H9 (cell line): Measurements from ENCODE around the gene CCDC92B. TPM values are rescaled to one million over a fixed set of nuclear protein-coding genes. Genes with fewer than 3 reads are reported as not detected.

Source experiments
- DNase-seq: peaks from one replicate; pipeline ENCODE4 v3.0.0-alpha.2; 2017
- H2AFZ ChIP-seq: one replicate; pipeline ENCODE4 v1.6.1; 2013; ENCODE audit warnings: mild to moderate bottlenecking, low read length, control low read depth, moderate library complexity
- H2AK5ac ChIP-seq: 2 replicates; pipeline ENCODE4 v1.6.1; 2013; ENCODE audit warnings: low read length, control low read depth, mixed read lengths; ENCODE audit not compliant: insufficient read length
- H2BK120ac ChIP-seq: one replicate; pipeline ENCODE4 v1.6.1; 2013; ENCODE audit warnings: low read depth, mild to moderate bottlenecking, low read length, control low read depth, inconsistent platforms; ENCODE audit not compliant: poor library complexity, severe bottlenecking
- H2BK12ac ChIP-seq: 2 replicates; pipeline ENCODE4 v1.6.1; 2013; ENCODE audit warnings: low read length, control low read depth, mixed read lengths, low read depth; ENCODE audit not compliant: insufficient read length
- H2BK15ac ChIP-seq: 2 replicates; pipeline ENCODE4 v1.6.1; 2013; ENCODE audit warnings: low read depth, low read length, control low read depth
- H2BK20ac ChIP-seq: one replicate; pipeline ENCODE4 v1.6.1; 2013; ENCODE audit warnings: low read depth, mild to moderate bottlenecking, low read length, control low read depth, inconsistent platforms; ENCODE audit not compliant: poor library complexity, severe bottlenecking
- H2BK5ac ChIP-seq: 2 replicates; pipeline ENCODE4 v1.6.1; 2013; ENCODE audit warnings: low read length, control low read depth, mixed read lengths; ENCODE audit not compliant: insufficient read length
- H3K14ac ChIP-seq: 2 replicates; pipeline ENCODE4 v1.6.1; 2013; ENCODE audit warnings: low read length, control low read depth; ENCODE audit not compliant: insufficient read depth
- H3K18ac ChIP-seq: 2 replicates; pipeline ENCODE4 v1.6.1; 2013; ENCODE audit warnings: low read depth, mild to moderate bottlenecking, mixed read lengths, low read length, control low read depth; ENCODE audit not compliant: insufficient read length
- H3K23ac ChIP-seq: 2 replicates; pipeline ENCODE4 v1.6.1; 2013; ENCODE audit warnings: low read length, control low read depth, mixed read lengths, low read depth; ENCODE audit not compliant: insufficient read length
- H3K23me2 ChIP-seq: 2 replicates; pipeline ENCODE4 v1.6.1; 2013; ENCODE audit warnings: low read depth, mild to moderate bottlenecking, mixed read lengths, low read length, control low read depth; ENCODE audit not compliant: insufficient read length, poor library complexity, severe bottlenecking
- H3K27ac ChIP-seq: 2 replicates; pipeline ENCODE4 v1.5.1; 2013; ENCODE audit warnings: low read length, control low read depth, mixed read lengths, low read depth; ENCODE audit not compliant: insufficient read length
- H3K27me3 ChIP-seq: 2 replicates; pipeline ENCODE4 v1.6.1; 2013; ENCODE audit warnings: low read length, control low read depth, inconsistent platforms; ENCODE audit not compliant: insufficient read depth
- H3K4ac ChIP-seq: 2 replicates; pipeline ENCODE4 v1.6.1; 2013; ENCODE audit warnings: low read depth, mild to moderate bottlenecking, control low read depth, inconsistent platforms, low read length, moderate library complexity
- H3K4me1 ChIP-seq: 2 replicates; pipeline ENCODE4 v1.6.1; 2013; ENCODE audit warnings: low read length, control low read depth, inconsistent platforms; ENCODE audit not compliant: insufficient read depth
- H3K4me2 ChIP-seq: 2 replicates; pipeline ENCODE4 v1.6.1; 2013; ENCODE audit warnings: low read length, control low read depth, mixed read lengths; ENCODE audit not compliant: insufficient read length, insufficient read depth
- H3K56ac ChIP-seq: 2 replicates; pipeline ENCODE4 v1.6.1; 2013; ENCODE audit warnings: low read depth, mild to moderate bottlenecking, mixed read lengths, low read length, control low read depth; ENCODE audit not compliant: insufficient read length
- H3K79me1 ChIP-seq: 2 replicates; pipeline ENCODE4 v1.6.1; 2013; ENCODE audit warnings: low read depth, mild to moderate bottlenecking, moderate library complexity, low read length, control low read depth, inconsistent platforms; ENCODE audit not compliant: insufficient read depth, poor library complexity, severe bottlenecking
- H3K79me2 ChIP-seq: 2 replicates; pipeline ENCODE4 v1.6.1; 2013; ENCODE audit warnings: low read length, control low read depth, inconsistent platforms; ENCODE audit not compliant: insufficient read depth
- H3K9ac ChIP-seq: 2 replicates; pipeline ENCODE4 v1.6.1; 2013; ENCODE audit warnings: low read length, control low read depth, mixed read lengths; ENCODE audit not compliant: insufficient read length; ENCODE audit errors: extremely low read depth
- H3K9me3 ChIP-seq: one replicate; pipeline ENCODE4 v1.6.1; 2013; ENCODE audit warnings: low read depth, low read length, inconsistent platforms; ENCODE audit not compliant: control insufficient read depth
- H3T11ph ChIP-seq: one replicate; pipeline ENCODE4 v1.6.1; 2013; ENCODE audit warnings: mild to moderate bottlenecking, low read length, control low read depth, inconsistent platforms
- H4K20me1 ChIP-seq: one replicate; pipeline ENCODE4 v1.6.1; 2013; ENCODE audit not compliant: control insufficient read depth, insufficient read length, insufficient read depth
- H4K5ac ChIP-seq: 2 replicates; pipeline ENCODE4 v1.6.1; 2013; ENCODE audit warnings: low read depth, mild to moderate bottlenecking, mixed read lengths, low read length, control low read depth; ENCODE audit not compliant: insufficient read length
- H4K8ac ChIP-seq: replicated peaks from 2 replicates; pipeline ENCODE4 v1.6.1; 2013; ENCODE audit warnings: low read length, control low read depth, mixed read lengths, low read depth; ENCODE audit not compliant: insufficient read length
- H4K91ac ChIP-seq: 2 replicates; pipeline ENCODE4 v1.6.1; 2013; ENCODE audit warnings: low read depth, mild to moderate bottlenecking, moderate library complexity, mixed read lengths, low read length, control low read depth; ENCODE audit not compliant: insufficient read length
- H3K27ac Mint-ChIP-seq, 3 experiments: 2 replicates in 2 of 3; 3 replicates in 1 of 3; pipeline ENCODE4 v1.8.0; 2020 to 2021; ENCODE audit warnings: mixed read lengths in 3 of 3, mild to moderate bottlenecking in 1 of 3, moderate library complexity in 1 of 3
- H3K27me3 Mint-ChIP-seq: 2 replicates; pipeline ENCODE4 v1.8.0; 2021; ENCODE audit warnings: low read depth, mild to moderate bottlenecking, moderate library complexity, mixed read lengths
- H3K36me3 Mint-ChIP-seq, 3 experiments: 2 replicates in 2 of 3; 3 replicates in 1 of 3; pipeline ENCODE4 v1.8.0; 2020 to 2021; ENCODE audit warnings: low read depth in 3 of 3, mixed read lengths in 3 of 3; ENCODE audit not compliant: insufficient read depth in 1 of 3
- H3K4me1 Mint-ChIP-seq, 2 experiments: 2 replicates each; pipeline ENCODE4 v1.8.0; 2020; ENCODE audit warnings: mixed read lengths in 2 of 2
- H3K4me3 Mint-ChIP-seq, 2 experiments: 2 replicates in 1 of 2; 3 replicates in 1 of 2; pipeline ENCODE4 v1.8.0; 2020 to 2021; ENCODE audit warnings: mild to moderate bottlenecking in 2 of 2, mixed read lengths in 2 of 2, moderate library complexity in 1 of 2
- H3K9me3 Mint-ChIP-seq, 2 experiments: 2 replicates in 1 of 2; 3 replicates in 1 of 2; pipeline ENCODE4 v1.8.0; 2020; ENCODE audit warnings: mild to moderate bottlenecking in 2 of 2, mixed read lengths in 2 of 2, moderate library complexity in 1 of 2
- CTCF ChIP-seq: fragments of 200-600 bp; sonication (generic); conservative IDR thresholded peaks from 3 replicates; pipeline ENCODE4 v1.8.0; 2021; ENCODE audit warnings: antibody characterized with exemption, mild to moderate bottlenecking
- WGBS: extraction: QIAGEN DNeasy Blood & Tissue Kit; methylation state at CpG from one replicate; pipeline ENCODE4 v1.1.7; 2013; ENCODE audit warnings: missing lambda C conversion rate, low lambda C conversion rate, mixed read lengths; ENCODE audit not compliant: insufficient read length; ENCODE audit errors: extremely low coverage; 5-methylcytosine and 5-hydroxymethylcytosine counted together
- total RNA-seq: library from RNA; stranded (reverse); gene quantifications from 2 replicates; pipeline ENCODE4 v1.2.1, GENCODE V29; 2021

The CCDC92B gene
- total RNA-seq, 1 experiment from 2014 or later: 8.0 TPM

GRCh38 chr17:2692781-2693135, 56.7 kb downstream of the CCDC92B start:
- Histone ChIP-seq H3K23me2 (no peaks in the 10 kb centered on the region), H4K8ac (no peak overlapping the region), H2AK5ac (no peak overlapping the region), H2BK120ac (no peak overlapping the region), H3K27me3 (no peaks in the 10 kb centered on the region), H2BK20ac (no peak overlapping the region), H3K4ac (no peak overlapping the region), H3T11ph (no peak overlapping the region), H3K4me2 (no peak overlapping the region), H4K5ac (no peak overlapping the region), H3K18ac (no peak overlapping the region), H3K23ac (no peak overlapping the region), H3K9ac (no peak overlapping the region), H3K79me2 (no peaks in the 10 kb centered on the region), H2AFZ (no peak overlapping the region), H3K56ac (no peak overlapping the region), H2BK12ac (no peak overlapping the region), H3K9me3 (no peaks in the 10 kb centered on the region), H2BK15ac (no peak overlapping the region), H3K4me1 (no peaks in the 10 kb centered on the region), H4K91ac (no peak overlapping the region), H4K20me1 (no peaks in the 10 kb centered on the region), H3K14ac (no peak overlapping the region), H3K79me1 (no peaks in the 10 kb centered on the region), H2BK5ac (no peak overlapping the region), H3K27ac (no peak overlapping the region)
- Mint-ChIP-seq H3K36me3 (peaks cover 5 to 30% (median 24%) of the 10 kb centered on the region in 3 experiments; a peak in 6 of 7 replicates), H3K4me1 (peaks cover 5 to 6% of the 10 kb centered on the region in 2 experiments), H3K9me3 (no peaks in the 10 kb centered on the region), H3K27me3 (no peaks in the 10 kb centered on the region), H3K4me3 (no peak overlapping the region), H3K27ac (no peak overlapping the region)
- DNase-seq: no peak
- WGBS: no CpG with 5 or more reads among the region's 14 CpGs
- no peak for TF ChIP-seq CTCF
